Measurements from ENCODE around the gene MIX23. TPM values are rescaled to one million over a fixed set of nuclear protein-coding genes. Genes with fewer than 3 reads are reported as not detected.

Gene MIX23
- total RNA-seq, 1 donor from 2014 or later = 18.3 TPM

DNA sequence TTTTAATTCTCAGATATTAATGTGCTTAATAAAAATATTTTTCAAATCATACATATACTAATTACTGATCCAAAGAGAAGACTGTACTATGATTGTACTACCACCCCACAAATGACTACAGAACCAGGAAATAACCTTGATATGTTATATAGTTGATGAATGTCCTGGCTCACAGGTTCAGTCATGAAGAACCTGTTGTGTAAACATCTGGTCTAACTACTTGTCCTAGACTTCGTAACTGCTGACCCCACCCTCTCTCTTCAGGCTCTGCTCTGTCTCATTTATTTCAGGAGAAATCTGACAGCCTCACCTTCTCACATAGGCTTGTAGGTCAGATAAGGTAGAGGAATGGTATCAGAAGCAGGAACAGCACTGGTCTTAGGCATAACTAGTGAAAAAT lies 72.7 kb downstream of the MIX23 start:
- intact Hi-C loops (cut with DNase I) = no loop called here
- TF ChIP-seq, protein P1, sequence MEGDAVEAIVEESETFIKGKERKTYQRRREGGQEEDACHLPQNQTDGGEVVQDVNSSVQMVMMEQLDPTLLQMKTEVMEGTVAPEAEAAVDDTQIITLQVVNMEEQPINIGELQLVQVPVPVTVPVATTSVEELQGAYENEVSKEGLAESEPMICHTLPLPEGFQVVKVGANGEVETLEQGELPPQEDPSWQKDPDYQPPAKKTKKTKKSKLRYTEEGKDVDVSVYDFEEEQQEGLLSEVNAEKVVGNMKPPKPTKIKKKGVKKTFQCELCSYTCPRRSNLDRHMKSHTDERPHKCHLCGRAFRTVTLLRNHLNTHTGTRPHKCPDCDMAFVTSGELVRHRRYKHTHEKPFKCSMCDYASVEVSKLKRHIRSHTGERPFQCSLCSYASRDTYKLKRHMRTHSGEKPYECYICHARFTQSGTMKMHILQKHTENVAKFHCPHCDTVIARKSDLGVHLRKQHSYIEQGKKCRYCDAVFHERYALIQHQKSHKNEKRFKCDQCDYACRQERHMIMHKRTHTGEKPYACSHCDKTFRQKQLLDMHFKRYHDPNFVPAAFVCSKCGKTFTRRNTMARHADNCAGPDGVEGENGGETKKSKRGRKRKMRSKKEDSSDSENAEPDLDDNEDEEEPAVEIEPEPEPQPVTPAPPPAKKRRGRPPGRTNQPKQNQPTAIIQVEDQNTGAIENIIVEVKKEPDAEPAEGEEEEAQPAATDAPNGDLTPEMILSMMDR (IDR thresholded peaks at IDR 0.05) = no peak
- Histone ChIP-seq H3K9me3 (no peaks in the 10 kb centered on the region), H3K4me1 (no peaks in the 10 kb centered on the region), H3K27ac (no peak overlapping the region), H3K36me3 (no peaks in the 10 kb centered on the region), H3K4me3 (no peak overlapping the region), H3K27me3 (ENCODE audit: low read depth) (no peaks in the 10 kb centered on the region)
- ATAC-seq (no peak), DNase-seq (no peak)

Other genes with a start within 250 kb of the MIX23 start
- gene CASR, start 199.6 kb downstream of the MIX23 start, total RNA-seq = not detected
- gene CSTA, start 58.0 kb downstream of the MIX23 start, total RNA-seq = 39.5 TPM
- gene FAM162A, start 951 bp upstream of the MIX23 start, total RNA-seq = 24.3 TPM
- 6.4 TPM for gene WDR5B, start 32.8 kb upstream of the MIX23 start, total RNA-seq
- gene KPNA1, start 131.7 kb upstream of the MIX23 start, total RNA-seq = 54.5 TPM
- 90.4 TPM for gene PARP9, start 181.1 kb upstream of the MIX23 start, total RNA-seq
- gene DTX3L, start 181.1 kb upstream of the MIX23 start, total RNA-seq = 82.2 TPM
- 11.4 TPM for gene PARP15, start 194.4 kb upstream of the MIX23 start, total RNA-seq